Stimulated activated CD4-positive, alpha-beta T cell treated with anti-CD3 and anti-CD28 coated beads, Interleukin-15, amount 100 ng/mL, for 1 hour (primary cell): ENCODE measurements around the gene CYB561D1.

Source experiments
- DNase-seq, 2 donors: peaks; one replicate each; pipeline ENCODE4 v3.0.0-alpha.2; 2020; ENCODE audit warnings: low read depth in 1 of 2, low spot score in 1 of 2

The CYB561D1 gene

DNA sequence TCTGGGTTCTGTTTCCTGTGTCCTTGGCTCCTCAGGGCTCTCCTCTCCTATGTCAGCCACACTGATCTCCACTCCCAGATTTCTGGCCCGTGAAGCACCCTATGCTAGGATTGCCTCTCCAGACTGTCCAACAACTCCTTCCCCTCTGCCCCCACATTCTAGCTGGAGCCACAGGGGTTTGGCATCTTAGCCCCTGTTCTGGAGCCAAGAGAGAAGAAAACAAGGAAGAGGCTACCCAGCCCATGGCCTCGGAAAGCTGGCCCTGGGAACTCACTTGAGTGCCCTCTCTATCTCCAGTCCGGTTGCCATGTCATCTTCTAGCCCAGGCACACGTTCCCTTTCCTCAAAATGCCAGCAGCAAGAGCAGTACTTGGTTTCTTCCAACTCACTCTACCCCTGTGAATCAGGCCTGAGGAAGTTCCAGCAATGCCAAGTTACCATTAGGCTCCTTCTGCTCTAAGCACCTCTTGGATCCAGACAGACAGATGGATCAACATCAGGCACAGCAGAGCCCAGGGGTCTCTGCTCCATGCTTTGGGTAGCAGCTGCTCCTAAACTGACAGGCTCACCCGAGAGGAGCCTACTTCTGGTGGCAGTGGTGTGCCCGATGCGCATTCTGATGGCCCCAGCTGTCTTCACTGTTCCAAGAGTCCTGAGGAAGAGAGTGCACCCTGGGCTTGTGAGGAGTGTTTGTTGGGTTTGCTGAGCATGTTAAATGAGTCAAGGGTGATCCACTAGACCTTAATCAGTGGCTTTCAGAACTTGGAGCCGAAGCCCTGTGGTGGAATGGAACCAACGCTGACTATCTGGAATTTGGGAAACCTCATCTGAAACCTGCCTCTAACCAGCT, 34.2 kb downstream of the CYB561D1 start:
- DNase-seq: no peak

DNA sequence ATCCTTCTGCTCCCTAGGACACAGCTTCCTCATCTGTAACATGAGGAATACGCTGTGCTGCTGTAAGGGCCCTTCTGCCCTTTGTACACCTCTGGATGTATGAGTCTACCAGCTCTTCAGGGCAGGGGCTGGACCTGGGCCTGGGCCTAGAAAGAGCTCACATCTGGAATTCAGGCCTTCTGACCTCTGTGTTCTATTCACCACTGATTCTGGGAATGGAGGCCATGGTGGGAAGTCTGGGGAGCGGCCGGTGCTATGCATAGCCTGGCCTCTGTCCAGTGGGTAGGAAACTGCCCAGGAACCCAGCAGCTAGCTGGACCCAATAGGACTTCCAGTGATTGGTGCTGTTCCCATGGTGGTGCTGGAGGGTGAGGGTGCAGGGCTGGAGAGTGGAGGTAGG, 34.8 kb downstream of the CYB561D1 start:
- no peak for DNase-seq

- no peak for DNase-seq
These were observed 36.1 kb downstream of the CYB561D1 start for GRCh38 chr1:109529881-109530456.

- DNase-seq: no peak
These were observed 36.7 kb downstream of the CYB561D1 start for GRCh38 chr1:109530457-109531087.

GRCh38 chr1:109531380-109531779, 37.5 kb downstream of the CYB561D1 start:
- no peak for DNase-seq

DNA sequence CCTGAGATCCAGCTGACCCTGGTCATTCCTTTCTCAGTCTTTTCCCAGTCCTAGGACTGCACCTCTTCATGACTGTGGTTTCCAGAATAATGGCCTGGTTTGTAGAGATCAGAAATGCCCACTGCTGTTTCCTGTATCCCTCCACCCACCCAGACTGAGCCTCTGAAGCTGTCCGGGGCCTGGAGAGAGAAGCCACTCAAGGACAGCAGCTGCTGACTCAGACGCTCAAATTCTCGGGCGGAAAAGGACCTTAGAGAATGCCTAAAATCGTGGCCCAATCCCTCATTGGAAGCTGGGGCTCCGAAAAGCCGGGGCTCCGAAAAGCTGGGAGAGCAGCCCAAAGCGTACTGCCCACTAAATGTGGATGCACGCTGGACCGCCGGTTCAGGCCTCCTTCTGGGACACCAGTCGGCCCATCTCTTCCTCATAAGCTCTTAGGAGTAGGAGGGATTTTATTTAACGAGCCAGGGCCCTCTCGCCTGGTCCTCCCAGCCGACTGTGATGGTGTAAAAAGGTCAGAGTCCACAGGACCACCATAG, 38.0 kb downstream of the CYB561D1 start:
- DNase-seq: no peak

- peak; percentile 84 to 86 for DNase-seq
These were observed 38.7 kb downstream of the CYB561D1 start for GRCh38 chr1:109532365-109533136.

DNA sequence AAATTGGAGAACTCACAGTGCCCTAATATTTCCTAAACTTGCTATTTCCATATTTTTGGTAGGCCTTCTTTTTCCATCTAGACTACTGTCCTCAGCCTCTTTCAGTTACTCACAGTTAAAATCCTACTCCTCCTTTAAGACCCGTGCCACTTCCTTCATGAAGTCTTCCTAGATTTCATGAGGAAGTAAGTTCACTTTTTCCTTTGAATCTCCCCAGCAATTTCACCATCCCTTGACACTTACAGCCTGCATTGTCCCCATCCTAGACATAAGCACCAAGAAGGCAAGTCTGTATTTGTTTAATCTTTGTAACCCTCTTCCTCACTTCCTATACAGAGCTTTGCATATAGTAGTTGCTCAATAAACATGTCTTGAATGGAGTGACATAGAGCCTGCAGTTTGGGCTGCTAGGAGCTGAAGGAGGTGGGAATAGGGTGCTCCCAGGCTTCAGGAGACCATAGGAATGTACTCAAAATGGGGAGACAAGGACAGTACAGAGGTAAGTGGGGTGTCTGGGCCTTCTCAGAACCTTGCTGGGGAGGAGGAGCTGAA, 40.5 kb downstream of the CYB561D1 start:
- no peak for DNase-seq

- DNase-seq: no peak
These were observed 41.6 kb downstream of the CYB561D1 start for GRCh38 chr1:109535481-109535880.

DNA sequence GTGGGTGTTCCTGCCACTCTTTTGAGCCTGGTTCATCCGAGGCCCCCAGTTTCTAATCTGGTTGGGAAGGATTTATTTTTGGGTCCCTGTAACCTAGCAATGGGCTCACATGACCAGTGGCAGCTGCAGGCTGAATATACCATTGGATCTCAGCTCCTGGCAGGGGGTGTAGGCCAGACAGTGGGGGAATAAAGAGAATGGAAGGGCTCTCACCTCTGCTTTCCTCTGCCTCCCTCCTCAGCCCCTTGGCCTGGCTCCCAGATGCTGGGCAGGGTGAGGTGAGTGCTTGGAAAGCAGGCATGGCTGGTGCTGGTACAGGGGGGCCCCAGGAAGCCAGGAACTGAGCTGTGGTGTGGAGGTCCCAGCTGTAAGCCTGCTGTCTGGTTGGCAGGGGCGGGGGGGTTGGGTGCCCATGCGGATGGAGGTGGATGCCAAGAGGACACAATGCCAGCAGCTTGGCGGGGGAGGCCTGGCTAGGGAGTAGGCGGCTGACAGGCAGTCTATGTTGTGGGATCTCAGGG, 42.1 kb downstream of the CYB561D1 start:
- no peak for DNase-seq

DNA sequence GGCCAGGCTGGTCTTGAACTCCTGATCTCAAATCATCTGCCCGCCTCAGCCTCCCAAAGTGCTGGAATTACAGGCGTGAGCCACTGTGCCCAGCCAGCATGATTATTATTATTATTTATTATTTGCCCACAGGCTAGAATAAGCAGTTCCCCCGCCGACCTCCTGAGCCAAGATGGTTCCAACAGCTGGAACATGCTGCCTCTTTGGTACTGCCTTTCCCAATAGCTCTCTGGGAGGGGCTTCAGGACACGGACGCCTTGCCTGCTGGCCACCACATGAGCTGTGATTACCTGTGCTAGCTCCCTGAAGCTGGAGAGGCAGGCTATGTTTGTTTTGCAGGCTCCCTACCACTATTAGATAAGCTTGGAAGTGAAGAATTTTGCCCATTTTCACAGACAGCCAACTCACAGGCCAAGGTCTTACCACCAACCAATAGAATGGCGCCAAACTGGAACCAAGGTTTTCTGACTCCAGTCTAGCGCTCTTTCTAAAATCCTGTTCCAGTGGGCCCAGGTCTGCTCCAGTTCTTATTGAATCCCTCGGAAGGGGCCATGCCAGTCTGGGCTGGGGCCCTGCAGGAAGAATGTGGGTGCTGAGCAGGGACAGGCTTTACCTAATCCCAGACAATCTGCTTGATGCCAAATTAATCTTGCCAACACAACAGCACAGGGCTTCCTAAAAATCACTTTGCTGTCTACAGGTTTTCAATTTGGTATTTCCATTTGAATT, 43.7 kb downstream of the CYB561D1 start:
- no peak for DNase-seq

GRCh38 chr1:109538827-109539555, 45.1 kb downstream of the CYB561D1 start:
- no peak for DNase-seq

DNA sequence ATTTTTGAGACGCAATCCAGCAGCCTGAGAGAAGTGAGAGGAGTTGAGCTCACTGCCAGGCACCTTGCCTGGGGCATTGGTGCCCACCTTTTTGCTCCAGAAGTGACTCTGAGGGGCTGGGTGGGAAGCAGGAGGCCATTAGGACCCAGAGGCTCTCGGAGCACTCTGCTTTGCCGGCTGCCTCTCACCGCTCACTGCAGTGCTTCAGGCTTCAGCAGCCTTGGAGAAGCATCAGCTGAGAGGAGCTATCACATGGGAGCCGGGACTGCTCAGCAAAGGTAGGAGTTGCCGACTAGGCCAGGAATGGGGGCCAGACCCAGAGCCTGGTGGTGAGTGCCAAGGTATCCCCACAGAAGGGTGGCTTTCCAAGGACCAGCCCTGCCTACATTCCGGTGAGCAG, 45.8 kb downstream of the CYB561D1 start, which contains the start of gene GPR61:
Gene GPR61, plus strand, starts transcription at position 197 of the 400 bp plus-strand sequence. CDS start 3,151 bp downstream, outside the sequence.
- DNase-seq: no peak

DNA sequence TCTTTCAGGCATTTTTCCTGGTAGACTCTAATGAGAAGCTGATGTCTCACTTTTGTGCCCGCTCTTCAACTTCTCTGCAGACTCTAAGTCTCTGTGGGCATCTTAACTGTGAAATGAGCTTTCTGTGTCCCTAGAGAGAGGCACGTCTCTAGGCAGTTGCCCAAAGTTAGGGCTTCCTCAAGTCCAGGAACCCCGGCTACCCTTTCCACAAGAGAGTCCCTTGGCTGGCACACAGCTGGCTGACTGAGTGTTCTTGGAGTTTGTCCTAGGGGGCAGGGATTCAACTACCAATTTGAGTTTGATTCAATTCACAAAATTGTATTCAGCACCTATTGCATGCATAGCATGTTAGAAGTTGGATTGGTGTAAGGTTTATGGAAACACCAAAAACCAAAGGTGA, 47.2 kb downstream of the CYB561D1 start:
- no peak for DNase-seq

DNA sequence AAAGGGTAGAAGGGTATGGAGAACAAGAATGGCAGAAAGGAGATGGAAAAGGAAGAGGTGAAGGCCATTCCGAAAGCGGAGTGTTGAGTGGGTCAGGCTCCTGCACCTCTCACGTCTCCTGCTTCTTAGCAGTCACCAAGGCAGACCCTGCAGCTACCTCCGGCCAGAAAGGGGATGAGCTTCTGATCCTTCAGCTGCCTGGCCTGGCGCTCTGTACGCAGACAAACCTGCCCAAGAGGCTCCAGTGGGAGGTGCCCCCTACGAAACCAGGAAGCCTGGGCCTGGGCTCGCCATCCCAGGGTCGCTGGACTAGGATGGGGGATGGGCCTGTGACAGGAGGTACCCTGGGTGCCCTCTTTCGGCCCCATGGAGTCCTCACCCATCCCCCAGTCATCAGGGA, 48.8 kb downstream of the CYB561D1 start:
- DNase-seq: no peak

GRCh38 chr1:109543283-109543987, 49.5 kb downstream of the CYB561D1 start:
- DNase-seq: no peak

DNA sequence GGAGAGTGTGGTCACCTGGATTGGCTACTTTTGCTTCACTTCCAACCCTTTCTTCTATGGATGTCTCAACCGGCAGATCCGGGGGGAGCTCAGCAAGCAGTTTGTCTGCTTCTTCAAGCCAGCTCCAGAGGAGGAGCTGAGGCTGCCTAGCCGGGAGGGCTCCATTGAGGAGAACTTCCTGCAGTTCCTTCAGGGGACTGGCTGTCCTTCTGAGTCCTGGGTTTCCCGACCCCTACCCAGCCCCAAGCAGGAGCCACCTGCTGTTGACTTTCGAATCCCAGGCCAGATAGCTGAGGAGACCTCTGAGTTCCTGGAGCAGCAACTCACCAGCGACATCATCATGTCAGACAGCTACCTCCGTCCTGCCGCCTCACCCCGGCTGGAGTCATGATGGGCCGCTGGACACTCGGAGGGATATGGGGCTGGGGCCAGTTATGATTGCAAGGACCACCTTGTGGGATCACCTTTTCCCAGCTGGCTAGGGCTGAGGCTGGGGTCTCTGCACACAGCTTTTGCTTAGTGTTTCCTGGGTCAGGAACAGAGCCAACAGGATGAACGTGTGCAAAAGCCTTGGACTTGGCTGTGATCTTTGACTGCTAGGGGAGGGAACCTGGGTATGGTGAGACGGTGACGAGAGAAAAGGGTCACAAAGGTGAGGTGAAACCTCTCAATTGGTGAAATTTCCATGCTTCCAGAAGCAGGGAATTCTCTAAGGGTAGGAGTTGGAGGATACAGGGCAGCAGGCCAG, 50.3 kb downstream of the CYB561D1 start:
- no peak for DNase-seq
